Nephron (organoid): Measurements from ENCODE around the gene SPRR2D.

Source experiments
- H3K27ac Mint-ChIP-seq, 3 experiments: 2 replicates each; pipeline ENCODE4 v1.8.0; 2020; ENCODE audit warnings: mixed read lengths in 3 of 3, mild to moderate bottlenecking in 2 of 3, moderate library complexity in 1 of 3
- H3K27me3 Mint-ChIP-seq: 2 replicates; pipeline ENCODE4 v1.8.0; 2021; ENCODE audit warnings: low read depth, mild to moderate bottlenecking, moderate library complexity, mixed read lengths
- H3K36me3 Mint-ChIP-seq: 2 replicates; pipeline ENCODE4 v1.8.0; 2020; ENCODE audit warnings: low read depth, mixed read lengths
- H3K4me1 Mint-ChIP-seq: 2 replicates; pipeline ENCODE4 v1.8.0; 2020; ENCODE audit warnings: mixed read lengths
- H3K4me3 Mint-ChIP-seq, 3 experiments: 2 replicates each; pipeline ENCODE4 v1.8.0; 2020; ENCODE audit warnings: mild to moderate bottlenecking in 3 of 3, mixed read lengths in 3 of 3, moderate library complexity in 2 of 3
- H3K9me3 Mint-ChIP-seq: 2 replicates; pipeline ENCODE4 v1.8.0; 2020; ENCODE audit warnings: mixed read lengths
- CTCF ChIP-seq, 3 experiments: fragments of 200-600 bp; sonication (generic); IDR thresholded peaks; one replicate each; pipeline ENCODE4 v1.5.0; 2021; ENCODE audit warnings: antibody characterized with exemption in 3 of 3; ENCODE audit not compliant: unreplicated experiment in 3 of 3

The SPRR2D gene

GRCh38 chr1:153040950-153041631 lies at the start of gene SPRR2D:
Gene SPRR2D (minus strand): TSS chr1:153041120. CDS start chr1:153040346, 774 bp downstream.
- Mint-ChIP-seq H3K27ac (no peak within 1 kb of the TSS), H3K4me3 (no peak within 1 kb of the TSS), H3K36me3 (no peaks in the 10 kb centered on the region), H3K9me3 (no peaks in the 10 kb centered on the region), H3K27me3 (peaks cover 6% of the 10 kb centered on the region), H3K4me1 (no peaks in the 10 kb centered on the region)
- no peak for TF ChIP-seq CTCF (IDR thresholded peaks at IDR 0.05; ENCODE audit: unreplicated experiment in 3 of 3)

DNA sequence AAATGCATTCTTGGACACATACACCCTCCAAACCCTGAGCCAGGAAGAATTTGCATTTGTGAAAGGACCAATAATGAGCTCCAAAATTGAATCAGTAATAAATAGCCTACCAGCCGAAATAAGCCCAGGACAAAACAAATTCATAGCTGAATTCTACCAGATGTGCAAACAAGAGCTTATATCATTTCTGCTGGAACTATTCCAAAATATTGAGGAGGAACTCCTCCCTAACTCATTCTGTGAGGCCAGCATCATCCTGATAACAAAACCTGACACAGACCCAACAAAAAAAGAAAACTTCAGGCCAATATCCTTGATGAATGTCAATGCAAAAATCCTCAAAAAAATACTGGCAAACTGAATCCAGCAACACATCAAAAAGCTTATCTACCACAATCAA lies 46.7 kb upstream of the SPRR2D start:
- no peak for TF ChIP-seq CTCF (IDR thresholded peaks at IDR 0.05; ENCODE audit: unreplicated experiment in 3 of 3)
- Mint-ChIP-seq H3K27me3 (no peaks in the 10 kb centered on the region), H3K4me1 (no peaks in the 10 kb centered on the region), H3K9me3 (no peaks in the 10 kb centered on the region), H3K36me3 (no peaks in the 10 kb centered on the region), H3K4me3 (no peak overlapping the region), H3K27ac (no peak overlapping the region)

DNA sequence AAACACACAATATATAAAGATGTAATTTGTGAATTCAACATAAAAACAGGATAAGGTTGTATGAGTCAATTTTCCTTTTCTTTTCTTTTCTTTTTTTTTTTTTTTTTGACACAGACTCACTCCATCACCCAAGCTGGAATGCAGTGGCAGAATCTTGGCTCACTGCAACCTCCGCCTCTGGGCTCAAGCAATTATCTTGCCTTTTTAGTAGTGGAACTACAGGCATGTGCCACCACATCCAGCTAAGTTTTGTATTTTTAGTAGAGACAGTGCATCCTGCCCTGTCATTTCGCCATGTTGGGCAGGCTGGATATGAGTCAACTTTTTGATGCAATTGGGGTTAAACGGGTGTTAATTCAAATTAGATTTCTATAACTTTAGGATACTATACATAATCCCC lies 40.8 kb upstream of the SPRR2D start:
- Mint-ChIP-seq H3K36me3 (no peaks in the 10 kb centered on the region), H3K9me3 (peaks cover 8% of the 10 kb centered on the region), H3K27ac (no peak overlapping the region), H3K27me3 (no peaks in the 10 kb centered on the region), H3K4me3 (no peak overlapping the region), H3K4me1 (no peaks in the 10 kb centered on the region)
- TF ChIP-seq CTCF (IDR thresholded peaks at IDR 0.05; ENCODE audit: unreplicated experiment in 3 of 3), result no peak

DNA sequence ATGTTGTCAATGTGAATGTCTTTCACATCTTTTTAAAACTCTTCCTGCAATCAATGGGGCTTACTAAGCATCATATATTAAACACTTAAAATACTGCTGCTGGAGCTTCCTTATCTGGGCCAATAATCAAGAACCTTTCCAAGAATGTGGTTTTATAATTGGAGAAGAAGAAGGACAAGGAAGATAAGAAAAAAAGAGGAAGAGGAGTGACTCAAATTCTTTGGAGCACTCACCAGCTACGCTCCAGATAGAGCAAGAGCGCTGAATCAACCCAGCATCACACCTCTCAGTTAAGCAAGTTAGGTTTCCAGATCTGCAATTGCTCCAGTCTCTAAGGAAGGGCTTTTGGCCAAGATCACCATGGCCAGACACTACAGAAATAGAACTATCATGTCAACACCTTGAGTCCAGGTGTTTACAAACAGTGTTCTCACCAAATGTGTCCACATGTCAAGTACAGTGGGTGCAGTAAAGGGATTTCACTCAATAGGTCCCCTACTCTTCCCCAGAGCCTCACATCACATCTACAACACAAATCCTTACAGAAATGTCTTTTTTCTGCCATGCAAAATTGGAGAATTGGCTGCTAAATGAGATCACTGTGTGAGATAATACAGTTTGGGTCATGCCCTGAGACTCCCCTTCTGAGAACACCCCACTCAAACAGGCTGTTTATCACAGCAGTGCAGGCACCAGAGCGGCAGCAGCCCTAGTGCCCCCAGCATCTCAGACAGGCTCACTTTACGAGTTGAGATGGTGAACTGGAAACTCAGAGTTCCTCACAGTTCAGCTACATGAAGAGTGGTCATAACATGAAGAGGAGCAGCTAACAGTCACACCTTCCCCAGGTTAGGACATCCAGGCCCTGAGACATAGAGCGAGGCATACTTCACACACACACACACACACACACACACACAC lies 32.1 kb upstream of the SPRR2D start:
- TF ChIP-seq CTCF (IDR thresholded peaks at IDR 0.05; ENCODE audit: unreplicated experiment in 3 of 3), result no peak
- H3K9me3 Mint-ChIP-seq, result peaks cover 2% of the 10 kb centered on the region
- H3K36me3 Mint-ChIP-seq, result no peaks in the 10 kb centered on the region
- H3K27me3 Mint-ChIP-seq, result no peaks in the 10 kb centered on the region
- H3K27ac Mint-ChIP-seq, result no peak overlapping the region
- H3K4me3 Mint-ChIP-seq, result no peak overlapping the region
- H3K4me1 Mint-ChIP-seq, result no peaks in the 10 kb centered on the region

DNA sequence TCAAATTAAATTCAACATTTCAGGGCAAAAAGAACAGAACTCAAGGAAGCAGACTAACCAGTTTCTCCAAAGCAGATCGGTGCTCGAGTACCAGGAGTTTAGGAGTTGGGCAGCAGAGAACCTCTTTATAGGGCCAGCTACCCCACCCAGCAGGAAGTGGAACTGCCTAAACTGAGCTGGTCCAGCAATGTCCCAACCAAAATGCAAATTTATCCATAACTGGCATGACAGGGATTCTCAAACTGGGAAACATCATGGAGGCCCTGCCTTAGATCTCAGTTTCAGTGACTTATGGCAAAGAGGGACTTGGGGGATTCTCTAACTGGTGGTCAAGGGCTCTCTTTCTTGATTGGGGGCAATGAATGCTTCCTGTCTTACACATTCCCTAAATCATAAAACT lies 30.6 kb upstream of the SPRR2D start, which contains the start of gene SPRR2B:
SPRR2B (minus strand) TSS at position 101 of the 400 bp plus-strand sequence. CDS start 772 bp downstream, outside the sequence.
- no peak for TF ChIP-seq CTCF (IDR thresholded peaks at IDR 0.05; ENCODE audit: unreplicated experiment in 3 of 3)

More for the DNA sequence above, 30.6 kb upstream of the SPRR2D start, which contains the start of gene SPRR2B:
- Mint-ChIP-seq H3K4me1 (no peaks in the 10 kb centered on the region), H3K4me3 (no peak within 1 kb of the TSS), H3K27me3 (no peaks in the 10 kb centered on the region), H3K9me3 (no peaks in the 10 kb centered on the region), H3K36me3 (no peaks in the 10 kb centered on the region), H3K27ac (no peak within 1 kb of the TSS)
